ENCODE measurements around the gene SFR1.

Gene SFR1, protein sequence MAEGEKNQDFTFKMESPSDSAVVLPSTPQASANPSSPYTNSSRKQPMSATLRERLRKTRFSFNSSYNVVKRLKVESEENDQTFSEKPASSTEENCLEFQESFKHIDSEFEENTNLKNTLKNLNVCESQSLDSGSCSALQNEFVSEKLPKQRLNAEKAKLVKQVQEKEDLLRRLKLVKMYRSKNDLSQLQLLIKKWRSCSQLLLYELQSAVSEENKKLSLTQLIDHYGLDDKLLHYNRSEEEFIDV

DNA sequence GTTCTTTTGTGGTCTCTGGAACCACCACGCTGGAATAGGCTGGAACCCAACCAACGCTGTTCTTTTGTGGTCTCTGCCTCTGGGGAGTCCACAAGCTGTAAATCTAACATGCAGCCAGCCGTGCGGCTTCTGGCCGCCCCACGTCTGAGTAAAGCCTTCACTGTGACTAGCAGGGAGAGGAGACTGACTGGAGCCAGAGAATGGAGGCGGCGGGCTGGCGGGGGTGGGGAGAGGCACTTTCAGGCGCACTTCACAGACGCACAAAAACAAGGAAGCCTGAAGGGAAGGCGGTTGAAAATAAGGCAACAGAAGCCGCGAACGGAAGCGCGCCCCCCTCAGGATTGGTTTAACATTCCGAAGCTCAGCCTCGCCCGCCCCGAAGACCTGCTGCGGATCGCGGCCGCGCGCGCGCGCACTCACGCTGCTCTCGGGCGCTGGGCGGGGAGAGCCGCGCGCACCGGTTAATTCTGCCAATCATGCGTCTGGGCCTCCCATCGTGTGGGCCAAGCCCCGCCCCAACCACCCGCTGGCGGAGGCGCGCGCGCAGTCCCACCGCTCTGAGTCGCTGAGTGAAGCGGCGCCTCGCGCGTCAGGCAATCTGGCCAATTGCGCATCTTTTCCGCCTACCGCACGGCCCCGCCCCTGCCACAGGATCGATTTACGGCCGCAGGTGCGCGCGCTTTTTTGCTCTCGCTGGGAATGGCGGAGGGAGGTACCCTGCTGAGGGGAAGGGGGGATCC lies at the start of gene SFR1:
TSS of gene SFR1 (plus strand) at position 687 of the 740 bp plus-strand sequence. CDS start at position 700, 13 bp downstream.
- DNase-seq (ENCODE audit: low read depth, low spot score): peak; percentile 100

GRCh38 chr10:104072786-104073185 lies 49.2 kb upstream of the SFR1 start:
- DNase-seq (ENCODE audit: low read depth, low spot score): no peak

GRCh38 chr10:104074505-104074904 lies 47.5 kb upstream of the SFR1 start:
- no peak for DNase-seq (ENCODE audit: low read depth, low spot score)

GRCh38 chr10:104076743-104077160 lies 45.2 kb upstream of the SFR1 start:
- DNase-seq (ENCODE audit: low read depth, low spot score): peak; percentile 77

DNA sequence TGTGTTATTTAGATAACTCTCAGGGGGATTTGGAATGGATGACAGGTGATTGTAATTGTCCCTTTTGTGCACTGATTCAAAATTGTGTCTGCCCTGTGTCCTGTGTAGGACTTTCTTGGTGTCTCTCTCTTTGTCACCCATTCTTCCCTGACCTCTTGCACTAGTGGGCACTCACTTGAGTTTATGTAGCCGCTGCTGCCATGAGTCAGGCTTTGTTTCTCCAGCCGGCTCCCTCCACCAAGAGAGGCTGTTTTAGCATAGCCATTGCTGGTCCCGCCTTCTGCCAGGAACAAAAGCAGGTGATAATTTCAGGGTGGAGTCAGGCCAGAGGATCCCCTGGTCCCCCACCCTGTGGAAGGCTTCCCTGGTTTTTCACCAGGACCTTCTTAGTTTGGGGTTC lies 44.7 kb upstream of the SFR1 start:
- peak; percentile 37 for DNase-seq (ENCODE audit: low read depth, low spot score)

DNA sequence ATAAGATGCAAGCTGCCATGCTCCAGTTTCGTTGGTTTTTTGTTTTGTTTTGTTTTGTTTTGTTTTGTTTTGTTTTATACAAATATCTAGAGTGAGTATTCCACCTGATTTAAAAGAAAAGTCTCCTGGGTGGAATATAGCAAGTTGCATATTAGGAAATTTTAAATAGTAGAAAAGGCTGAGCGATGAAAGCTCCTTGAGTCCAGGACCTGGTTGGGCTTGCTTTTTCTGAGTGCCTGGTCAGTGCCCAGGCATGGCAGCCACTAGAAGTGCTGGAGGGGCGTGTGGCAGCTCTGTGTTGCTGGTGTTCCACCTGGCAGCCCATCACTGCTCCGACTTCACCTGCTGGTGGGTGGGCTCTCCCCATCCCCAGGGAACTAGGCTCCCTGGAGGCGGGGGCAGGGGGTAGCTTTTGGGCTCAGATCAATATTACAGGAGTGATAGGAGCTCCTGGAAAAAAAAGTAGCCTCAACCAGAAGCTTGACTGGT lies 44.3 kb upstream of the SFR1 start:
- no peak for DNase-seq (ENCODE audit: low read depth, low spot score)

DNA sequence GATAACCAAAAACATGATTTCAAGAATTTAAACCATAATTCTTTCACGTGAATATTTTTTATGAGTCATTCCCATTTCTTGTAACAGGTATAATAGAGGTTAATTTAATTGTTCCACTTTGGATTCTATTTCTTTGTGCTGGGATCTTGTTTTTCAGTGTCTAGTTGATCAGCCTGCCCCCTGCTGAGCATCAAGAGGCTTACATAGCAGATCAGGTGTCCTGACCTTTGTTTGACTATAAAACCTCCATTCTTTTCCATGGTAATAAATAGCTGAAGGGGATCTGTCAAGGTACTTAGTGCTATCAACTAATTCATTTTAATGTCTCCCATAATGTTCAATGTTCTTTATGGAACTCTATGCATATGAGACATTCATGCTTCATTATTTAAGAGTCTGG lies 41.2 kb upstream of the SFR1 start:
- no peak for DNase-seq (ENCODE audit: low read depth, low spot score)

DNA sequence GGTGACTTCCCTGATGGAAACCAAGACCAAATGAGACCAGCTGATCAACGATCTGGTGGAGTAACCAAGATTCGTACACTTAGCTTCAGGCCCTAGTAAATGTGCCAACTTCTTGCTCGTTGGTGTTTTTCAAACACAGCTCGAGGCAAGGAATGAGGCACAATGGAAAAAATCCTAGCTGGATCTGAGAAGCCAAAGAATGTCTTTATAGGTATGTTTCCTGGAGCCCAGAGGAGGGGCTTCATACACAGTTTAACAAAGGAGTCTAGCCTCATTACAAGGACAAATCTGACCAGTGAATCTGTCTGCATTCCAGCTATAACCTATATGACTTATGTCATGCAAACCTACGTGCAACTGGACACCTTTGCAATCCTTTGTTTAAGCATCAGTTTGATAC lies 40.0 kb upstream of the SFR1 start:
- peak; percentile 37 for DNase-seq (ENCODE audit: low read depth, low spot score)

GRCh38 chr10:104084482-104085142 lies 37.4 kb upstream of the SFR1 start:
- no peak for DNase-seq (ENCODE audit: low read depth, low spot score)

- DNase-seq (ENCODE audit: low read depth, low spot score): no peak
Observed at GRCh38 chr10:104085801-104086400, 36.1 kb upstream of the SFR1 start, which contains the start of gene COL17A1. Gene COL17A1, minus strand, starts transcription at chr10:104085880. Its CDS starts 5,207 bp downstream, at chr10:104080673.

- DNase-seq (ENCODE audit: low read depth, low spot score): no peak
Observed at GRCh38 chr10:104088239-104088638, 33.7 kb upstream of the SFR1 start.

DNA sequence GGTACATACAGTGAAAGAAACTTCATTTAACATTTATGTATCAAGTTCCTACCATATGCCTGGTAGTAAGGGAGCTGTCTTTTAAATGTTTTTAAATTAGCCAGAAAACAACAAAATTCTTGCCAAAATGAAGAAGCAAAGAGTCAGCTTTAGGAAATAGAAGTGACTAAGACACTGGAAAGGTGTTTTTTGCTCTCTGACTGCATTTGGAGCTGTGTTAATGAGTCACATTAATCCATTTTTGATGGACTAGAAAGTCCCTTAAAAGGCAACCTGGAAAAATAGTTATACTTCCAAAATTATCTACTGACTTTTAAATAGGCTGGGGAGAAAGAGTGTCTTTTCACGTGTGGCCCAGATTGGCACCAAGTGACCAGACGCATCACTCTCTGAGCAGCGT lies 32.4 kb upstream of the SFR1 start:
- no peak for DNase-seq (ENCODE audit: low read depth, low spot score)

GRCh38 chr10:104090611-104091010 lies 31.4 kb upstream of the SFR1 start:
- peak; percentile 63 for DNase-seq (ENCODE audit: low read depth, low spot score)

DNA sequence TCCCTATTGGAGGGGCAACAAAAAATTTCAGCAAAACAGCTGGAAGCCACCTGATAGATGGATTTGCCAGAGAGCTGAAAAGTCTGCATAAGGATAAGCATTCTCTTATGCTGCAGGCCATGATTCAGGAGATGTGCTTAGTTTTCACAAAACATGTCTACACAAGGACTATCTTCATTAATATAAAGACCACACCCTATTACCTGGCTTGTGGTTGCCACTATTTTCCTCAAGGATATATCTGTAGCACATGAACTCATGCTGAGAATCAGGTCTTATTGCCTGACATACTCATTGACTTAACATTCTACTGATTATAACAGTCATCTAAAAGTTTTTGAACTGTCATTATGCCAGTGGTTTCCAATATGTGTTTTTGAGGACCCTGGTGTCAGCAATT lies 29.2 kb upstream of the SFR1 start:
- DNase-seq (ENCODE audit: low read depth, low spot score): no peak

DNA sequence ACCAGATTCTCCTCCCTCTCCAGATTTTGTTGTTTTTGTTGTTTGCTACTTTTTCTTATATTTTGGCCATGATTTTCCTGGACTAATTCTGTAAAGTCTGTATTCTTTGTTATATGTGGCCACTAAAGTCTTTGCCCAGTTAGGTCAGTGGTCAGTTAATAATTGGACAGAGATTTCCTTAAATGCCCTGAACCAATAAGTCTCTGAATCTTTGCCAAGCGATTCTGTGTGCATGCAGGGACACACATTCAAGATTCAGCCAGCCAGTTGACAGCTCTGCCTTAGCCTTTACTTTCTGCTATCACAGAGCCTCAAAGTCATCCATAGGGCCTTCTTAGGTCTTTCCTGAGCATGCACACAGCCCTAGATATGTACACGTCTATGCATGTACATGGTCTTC lies 25.3 kb upstream of the SFR1 start:
- DNase-seq (ENCODE audit: low read depth, low spot score): no peak

DNA sequence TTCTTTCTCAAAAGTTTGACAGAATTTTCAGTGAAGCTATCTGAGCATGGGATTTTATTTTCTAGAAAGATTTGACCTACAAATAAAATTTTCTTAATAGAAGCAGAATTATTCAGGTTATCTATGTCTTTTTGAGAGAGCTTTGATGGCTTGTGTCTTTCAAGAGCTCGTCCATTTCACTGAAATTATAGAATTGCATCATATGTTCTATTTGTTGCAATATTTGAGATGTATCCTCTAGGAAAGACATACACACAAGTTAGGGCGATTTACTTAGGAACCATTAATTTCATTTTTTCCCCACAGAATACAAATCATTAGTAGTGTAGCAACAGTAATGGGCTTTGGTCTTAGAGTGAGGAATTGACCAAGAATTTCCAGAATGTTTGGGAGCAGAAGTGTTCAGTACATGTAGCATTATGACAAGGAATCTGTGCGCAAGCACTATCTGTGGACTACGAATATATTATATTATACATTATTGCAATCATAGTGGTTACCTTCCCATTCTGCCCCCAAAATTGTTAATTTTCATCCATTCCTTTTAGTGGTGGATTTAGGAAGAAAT lies 23.5 kb upstream of the SFR1 start:
- DNase-seq (ENCODE audit: low read depth, low spot score): no peak

- no peak for DNase-seq (ENCODE audit: low read depth, low spot score)
Observed at GRCh38 chr10:104099269-104099668, 22.7 kb upstream of the SFR1 start.

GRCh38 chr10:104099941-104100340 lies 22.0 kb upstream of the SFR1 start:
- DNase-seq (ENCODE audit: low read depth, low spot score): peak; percentile 39

- DNase-seq (ENCODE audit: low read depth, low spot score): no peak
Observed at GRCh38 chr10:104100795-104101194, 21.2 kb upstream of the SFR1 start.

DNA sequence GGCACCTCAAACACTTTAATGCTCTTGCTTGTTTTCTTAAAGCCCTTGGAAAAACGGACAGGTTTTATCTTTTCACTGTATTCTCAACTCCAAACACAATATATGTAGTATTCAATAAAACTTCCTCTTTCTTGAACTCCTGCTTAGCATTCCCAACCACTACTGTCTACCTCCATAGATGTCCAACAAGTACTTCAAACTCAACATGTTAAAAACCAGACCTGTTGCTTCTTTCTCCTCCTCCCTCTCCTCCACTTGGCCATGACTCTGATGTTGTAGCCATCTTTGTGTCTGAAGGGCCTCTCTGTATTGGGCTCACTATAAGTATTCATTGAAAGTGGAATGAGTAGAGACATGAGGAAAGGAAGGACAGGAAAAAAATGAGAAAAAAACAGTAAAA lies 20.1 kb upstream of the SFR1 start:
- no peak for DNase-seq (ENCODE audit: low read depth, low spot score)

DNA sequence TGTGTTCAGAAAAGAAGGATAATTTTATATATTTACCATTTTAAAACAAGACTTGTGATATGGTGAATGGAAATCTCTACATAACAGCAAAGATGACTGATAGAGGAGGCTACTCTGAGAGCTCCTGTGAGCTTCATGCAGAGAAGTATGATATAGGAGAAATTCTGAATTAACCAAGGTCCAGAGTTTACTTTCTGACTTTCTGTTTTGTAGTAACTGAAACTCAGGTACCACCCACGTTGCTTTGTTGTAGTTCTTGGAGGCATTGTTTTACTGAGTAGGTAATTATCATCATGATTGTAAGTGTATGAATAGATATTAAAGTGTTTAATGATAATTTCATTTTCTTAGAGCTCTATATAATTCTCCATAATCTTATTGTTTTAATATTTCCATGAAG lies 18.0 kb upstream of the SFR1 start:
- no peak for DNase-seq (ENCODE audit: low read depth, low spot score)

DNA sequence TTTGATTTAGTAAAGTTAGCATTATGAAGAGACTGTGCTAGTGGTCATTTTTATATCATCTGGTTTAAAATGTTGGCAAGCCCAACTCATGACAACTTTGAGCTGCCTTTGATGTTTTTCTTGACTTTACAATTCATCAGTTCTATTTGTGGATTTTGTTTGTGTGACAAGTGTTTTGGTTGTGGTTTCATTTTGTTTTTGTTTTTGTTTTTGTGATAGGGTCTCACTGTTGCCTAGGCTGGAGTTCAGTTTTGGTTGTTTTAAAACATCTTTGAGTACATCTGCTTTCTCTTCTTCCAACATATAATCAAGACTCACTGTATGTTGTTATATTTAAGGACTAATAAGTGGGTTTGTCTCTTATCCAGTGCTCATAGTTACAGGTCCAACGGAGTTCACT lies 17.6 kb upstream of the SFR1 start:
- DNase-seq (ENCODE audit: low read depth, low spot score): no peak

All from astrocyte of the hippocampus (primary cell).